PC-9 (cell line): ENCODE measurements around the gene ARFGAP1.

Source experiments
- EZH2 ChIP-seq: fragments of 200-600 bp; sonication (generic); IDR thresholded peaks from 2 replicates; pipeline ENCODE4 v1.8.0; 2017; ENCODE audit warnings: antibody characterized with exemption, low read depth
- TF ChIP-seq, protein P1 (sequence below): fragments of 200-600 bp; sonication (generic); conservative IDR thresholded peaks from 2 replicates; pipeline ENCODE4 v1.6.1; 2017; ENCODE audit warnings: mixed run types, antibody characterized with exemption, mild to moderate bottlenecking, moderate library complexity

DNA sequence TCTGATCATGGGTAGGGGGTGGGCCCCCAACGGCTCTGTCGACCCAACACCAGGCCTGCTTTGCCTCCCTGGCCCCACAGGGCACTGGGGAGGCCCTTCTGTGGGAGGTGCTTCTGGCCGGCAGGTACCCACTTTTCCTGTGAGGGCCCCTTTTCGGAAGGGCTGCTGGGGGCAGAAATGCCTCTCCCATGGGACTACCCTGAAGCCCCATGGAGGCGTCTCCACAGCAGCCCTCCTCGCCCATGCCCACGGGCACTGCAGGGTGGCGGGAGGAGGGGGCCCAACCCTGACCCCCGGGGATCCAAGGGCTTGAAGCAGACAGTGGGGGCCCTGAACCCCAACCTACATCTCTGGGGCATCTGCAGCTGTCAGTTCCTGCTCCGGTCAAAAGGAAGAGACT lies 34.6 kb upstream of the ARFGAP1 start:
- TF ChIP-seq, protein P1, sequence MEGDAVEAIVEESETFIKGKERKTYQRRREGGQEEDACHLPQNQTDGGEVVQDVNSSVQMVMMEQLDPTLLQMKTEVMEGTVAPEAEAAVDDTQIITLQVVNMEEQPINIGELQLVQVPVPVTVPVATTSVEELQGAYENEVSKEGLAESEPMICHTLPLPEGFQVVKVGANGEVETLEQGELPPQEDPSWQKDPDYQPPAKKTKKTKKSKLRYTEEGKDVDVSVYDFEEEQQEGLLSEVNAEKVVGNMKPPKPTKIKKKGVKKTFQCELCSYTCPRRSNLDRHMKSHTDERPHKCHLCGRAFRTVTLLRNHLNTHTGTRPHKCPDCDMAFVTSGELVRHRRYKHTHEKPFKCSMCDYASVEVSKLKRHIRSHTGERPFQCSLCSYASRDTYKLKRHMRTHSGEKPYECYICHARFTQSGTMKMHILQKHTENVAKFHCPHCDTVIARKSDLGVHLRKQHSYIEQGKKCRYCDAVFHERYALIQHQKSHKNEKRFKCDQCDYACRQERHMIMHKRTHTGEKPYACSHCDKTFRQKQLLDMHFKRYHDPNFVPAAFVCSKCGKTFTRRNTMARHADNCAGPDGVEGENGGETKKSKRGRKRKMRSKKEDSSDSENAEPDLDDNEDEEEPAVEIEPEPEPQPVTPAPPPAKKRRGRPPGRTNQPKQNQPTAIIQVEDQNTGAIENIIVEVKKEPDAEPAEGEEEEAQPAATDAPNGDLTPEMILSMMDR, result no peak
- TF ChIP-seq EZH2, result no peak
